ENCODE data around the gene PDGFA.

Gene PDGFA

GRCh38 chr7:491958-492713 lies 27.5 kb downstream of the PDGFA start:
- no peaks in the 10 kb centered on the region for H3K36me3 ChIP-seq
- TF ChIP-seq CTCF (IDR thresholded peaks at IDR 0.05) = no peak
- H3K27me3 ChIP-seq = peaks cover 8% of the 10 kb centered on the region
- no peaks in the 10 kb centered on the region for H3K4me1 ChIP-seq (ENCODE audit: control insufficient read depth in 1 of 2, insufficient read depth in 1 of 2, low read depth in 1 of 2, low read length in 1 of 2)
- no peaks in the 10 kb centered on the region for H3K9me3 ChIP-seq
- H3K27ac ChIP-seq = no peak overlapping the region
- no peak overlapping the region for H3K4me3 ChIP-seq (ENCODE audit: low read depth in 1 of 2, low read length in 1 of 2)

GRCh38 chr7:491292-491957 lies 28.2 kb downstream of the PDGFA start:
- no peak overlapping the region for H3K4me3 ChIP-seq (ENCODE audit: low read depth in 1 of 2, low read length in 1 of 2)
- H3K36me3 ChIP-seq = no peaks in the 10 kb centered on the region
- H3K4me1 ChIP-seq (ENCODE audit: control insufficient read depth in 1 of 2, insufficient read depth in 1 of 2, low read depth in 1 of 2, low read length in 1 of 2) = no peaks in the 10 kb centered on the region
- TF ChIP-seq CTCF (IDR thresholded peaks at IDR 0.05) = no peak
- no peaks in the 10 kb centered on the region for H3K9me3 ChIP-seq
- H3K27me3 ChIP-seq = peaks cover 13% of the 10 kb centered on the region
- H3K27ac ChIP-seq = no peak overlapping the region

- Histone ChIP-seq H3K9me3 (no peaks in the 10 kb centered on the region), H3K4me3 (ENCODE audit: low read depth in 1 of 2, low read length in 1 of 2) (no peak overlapping the region), H3K27me3 (peaks cover 18% of the 10 kb centered on the region), H3K4me1 (ENCODE audit: control insufficient read depth in 1 of 2, insufficient read depth in 1 of 2, low read depth in 1 of 2, low read length in 1 of 2) (no peaks in the 10 kb centered on the region), H3K27ac (no peak overlapping the region), H3K36me3 (no peaks in the 10 kb centered on the region)
- TF ChIP-seq CTCF (IDR thresholded peaks at IDR 0.05) = no peak
These were observed 29.0 kb downstream of the PDGFA start for GRCh38 chr7:490461-491291.

GRCh38 chr7:489876-490275 lies 29.8 kb downstream of the PDGFA start:
- Histone ChIP-seq H3K27me3 (peaks cover 18% of the 10 kb centered on the region), H3K27ac (no peak overlapping the region), H3K4me3 (ENCODE audit: low read depth in 1 of 2, low read length in 1 of 2) (no peak overlapping the region), H3K9me3 (no peaks in the 10 kb centered on the region), H3K36me3 (no peaks in the 10 kb centered on the region), H3K4me1 (ENCODE audit: control insufficient read depth in 1 of 2, insufficient read depth in 1 of 2, low read depth in 1 of 2, low read length in 1 of 2) (no peaks in the 10 kb centered on the region)
- TF ChIP-seq CTCF (IDR thresholded peaks at IDR 0.05) = no peak

- Histone ChIP-seq H3K27me3 (peaks cover 18% of the 10 kb centered on the region), H3K4me3 (ENCODE audit: low read depth in 1 of 2, low read length in 1 of 2) (no peak overlapping the region), H3K4me1 (ENCODE audit: control insufficient read depth in 1 of 2, insufficient read depth in 1 of 2, low read depth in 1 of 2, low read length in 1 of 2) (no peaks in the 10 kb centered on the region), H3K36me3 (no peaks in the 10 kb centered on the region), H3K9me3 (no peaks in the 10 kb centered on the region), H3K27ac (no peak overlapping the region)
- no peak for TF ChIP-seq CTCF (IDR thresholded peaks at IDR 0.05)
These were observed 33.4 kb downstream of the PDGFA start for GRCh38 chr7:486216-486743.
